B cell (primary cell): ENCODE data around the gene INO80C.

Experiments used
- CTCF ChIP-seq: fragments of 200-600 bp; IDR thresholded peaks from one replicate; pipeline ENCODE4 v1.8.0; 2022; ENCODE audit warnings: antibody characterized with exemption, mild to moderate bottlenecking
- EZH2 ChIP-seq: IDR thresholded peaks from 2 replicates; pipeline ENCODE4 v1.6.1; 2012; ENCODE audit warnings: borderline replicate concordance, low read depth, mild to moderate bottlenecking, moderate library complexity, low read length; ENCODE audit not compliant: insufficient read depth, poor library complexity, severe bottlenecking

- TF ChIP-seq CTCF, result no peak
- TF ChIP-seq EZH2, result no peak
Observed at GRCh38 chr18:35435401-35435800, 62.4 kb downstream of the INO80C start.
